Testis (tissue), 2 donors: Measurements from ENCODE around the gene SATB2.

ENCODE experiments used
- CTCF ChIP-seq, 3 experiments: fragments of 450-650 bp in 2 of 3; fragments of 200-600 bp in 1 of 3; sonication (generic) in 1 of 3; IDR thresholded peaks; one replicate each; pipeline ENCODE4 v1.5.1; 2016 to 2019; ENCODE audit warnings: antibody characterized with exemption in 3 of 3, mild to moderate bottlenecking in 2 of 3, moderate library complexity in 1 of 3
- POLR2A ChIP-seq: fragments of 450-650 bp; IDR thresholded peaks from one replicate; pipeline ENCODE4 v1.6.1; 2017; ENCODE audit warnings: antibody characterized with exemption, mild to moderate bottlenecking, moderate library complexity

DNA sequence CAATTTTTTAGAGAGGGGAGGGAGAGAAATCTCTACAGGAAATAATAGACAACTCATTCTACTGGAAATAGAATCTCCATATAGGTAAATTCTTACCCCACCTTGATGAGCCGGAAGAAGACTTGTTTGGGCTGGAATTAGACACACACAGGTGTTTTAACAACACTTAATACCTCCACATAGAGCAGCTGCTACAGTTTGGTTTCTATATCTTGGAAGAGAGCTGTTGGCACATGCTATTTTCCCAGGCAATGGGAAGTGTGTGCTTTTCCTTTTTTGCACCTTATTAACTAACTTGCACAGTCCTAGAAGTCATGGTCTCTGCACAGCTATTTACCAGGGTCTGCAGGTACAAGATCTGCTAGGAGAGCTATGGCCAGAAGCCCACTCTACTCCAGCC, 73.7 kb downstream of the SATB2 start:
- TF ChIP-seq CTCF (IDR thresholded peaks at IDR 0.05): no peak
- TF ChIP-seq POLR2A: no peak
